Eye (tissue), 1 donor: ENCODE measurements around the gene ZIC4.

Experiments
- DNase-seq: peaks from one replicate; pipeline ENCODE4 v3.0.0-alpha.2; 2015

ZIC4 gene

GRCh38 chr3:147389717-147390116, 16.6 kb downstream of the ZIC4 start:
- DNase-seq: peak; percentile 66

GRCh38 chr3:147388700-147389580, 17.4 kb downstream of the ZIC4 start:
- peak; percentile 74 for DNase-seq

- DNase-seq: no peak
Measured at GRCh38 chr3:147387885-147388699, 18.3 kb downstream of the ZIC4 start.

GRCh38 chr3:147387291-147387884, 19.0 kb downstream of the ZIC4 start:
- peak; percentile 42 for DNase-seq

GRCh38 chr3:147385059-147386012, 21.0 kb downstream of the ZIC4 start:
- no peak for DNase-seq

- DNase-seq: peak; percentile 63
Measured at GRCh38 chr3:147384210-147385058, 21.9 kb downstream of the ZIC4 start.

- DNase-seq: peak; percentile 48
Measured at GRCh38 chr3:147383617-147384016, 22.7 kb downstream of the ZIC4 start.

- no peak for DNase-seq
Measured at GRCh38 chr3:147381596-147381995, 24.7 kb downstream of the ZIC4 start.

- peak; percentile 37 for DNase-seq
Measured at GRCh38 chr3:147380977-147381376, 25.4 kb downstream of the ZIC4 start.

- peak; percentile 57 for DNase-seq
Measured at GRCh38 chr3:147380387-147380951, 25.9 kb downstream of the ZIC4 start.

- DNase-seq: no peak
Measured at GRCh38 chr3:147379651-147380050, 26.7 kb downstream of the ZIC4 start.

- peak; percentile 61 for DNase-seq
Measured at GRCh38 chr3:147377412-147378367, 28.7 kb downstream of the ZIC4 start.

GRCh38 chr3:147373301-147373700, 33.0 kb downstream of the ZIC4 start:
- DNase-seq: peak; percentile 37

GRCh38 chr3:147372525-147373027, 33.8 kb downstream of the ZIC4 start:
- no peak for DNase-seq

GRCh38 chr3:147371771-147372340, 34.5 kb downstream of the ZIC4 start:
- peak; percentile 25 for DNase-seq

- DNase-seq: peak; percentile 35
Measured at GRCh38 chr3:147371140-147371539, 35.2 kb downstream of the ZIC4 start.

- peak; percentile 74 for DNase-seq
Measured at GRCh38 chr3:147370349-147370748, 36.0 kb downstream of the ZIC4 start.

- DNase-seq: peak; percentile 77
Measured at GRCh38 chr3:147369661-147370123, 36.7 kb downstream of the ZIC4 start.

GRCh38 chr3:147369231-147369630, 37.1 kb downstream of the ZIC4 start:
- DNase-seq: no peak
